GM23338 (cell line): ENCODE results near the gene CDH5.

Experiments used
- CREB1 ChIP-seq: fragments of 250-450 bp; sonication (Bioruptor Pico); IDR thresholded peaks from 2 replicates; pipeline ENCODE4 v1.5.0; 2020; ENCODE audit warnings: low read depth, mild to moderate bottlenecking, moderate library complexity
- CTCF ChIP-seq, 2 experiments: fragments of 200-600 bp in 1 of 2; sonication (generic) in 1 of 2; conservative IDR thresholded peaks; 2 replicates each; pipeline versions ENCODE4 v1.5.1 to v1.6.1; 2016 to 2017; ENCODE audit warnings: antibody characterized with exemption in 2 of 2, low read depth in 2 of 2, mild to moderate bottlenecking in 2 of 2, moderate library complexity in 1 of 2
- EZH2 ChIP-seq: fragments of 200-600 bp; sonication (generic); IDR thresholded peaks from one replicate; pipeline ENCODE4 v1.8.0; 2017; ENCODE audit warnings: antibody characterized with exemption, mild to moderate bottlenecking, low read depth; ENCODE audit not compliant: unreplicated experiment
- EZH2phosphoT487 ChIP-seq: fragments of 200-600 bp; sonication (generic); IDR thresholded peaks from one replicate; pipeline ENCODE4 v1.8.1; 2018; ENCODE audit warnings: antibody characterized with exemption; ENCODE audit not compliant: unreplicated experiment
- JUNB ChIP-seq: IDR thresholded peaks from one replicate; pipeline ENCODE4 v1.6.1; 2016; ENCODE audit warnings: antibody characterized with exemption; ENCODE audit not compliant: unreplicated experiment
- NANOG ChIP-seq: IDR thresholded peaks from 2 replicates; pipeline ENCODE4 v1.6.1; 2016; ENCODE audit warnings: antibody characterized with exemption, borderline replicate concordance
- POLR2AphosphoS5 ChIP-seq: IDR thresholded peaks from 2 replicates; pipeline ENCODE4 v1.6.1; 2016; ENCODE audit warnings: antibody characterized with exemption, low read depth
- STAT1 ChIP-seq: IDR thresholded peaks from one replicate; pipeline ENCODE4 v1.6.1; 2016; ENCODE audit warnings: antibody characterized with exemption; ENCODE audit not compliant: unreplicated experiment
- ZNF114 ChIP-seq: fragments of 250-450 bp; sonication (Bioruptor Pico); IDR thresholded peaks from 2 replicates; pipeline ENCODE4 v1.5.0; 2020; ENCODE audit warnings: mild to moderate bottlenecking, moderate library complexity
- ZNF331 ChIP-seq: fragments of 250-450 bp; sonication (Bioruptor Pico); IDR thresholded peaks from 2 replicates; pipeline ENCODE4 v1.5.0; 2020; ENCODE audit warnings: low read depth, mild to moderate bottlenecking, moderate library complexity
- ZNF462 ChIP-seq: fragments of 250-450 bp; sonication (Bioruptor Pico); IDR thresholded peaks from 2 replicates; pipeline ENCODE4 v1.5.0; 2020; ENCODE audit warnings: mild to moderate bottlenecking, moderate library complexity
- TF ChIP-seq, protein P1 (sequence below): IDR thresholded peaks from one replicate; pipeline ENCODE4 v1.6.1; 2018; ENCODE audit warnings: antibody characterized with exemption; ENCODE audit not compliant: unreplicated experiment
- TF ChIP-seq, protein P2 (sequence below): IDR thresholded peaks from 2 replicates; pipeline ENCODE4 v1.6.1; 2016; ENCODE audit warnings: antibody characterized with exemption

GRCh38 chr16:66369055-66369592 is 2.6 kb downstream of the CDH5 start:
- no peak for TF ChIP-seq CTCF (conservative IDR thresholded peaks at IDR 0.05; ENCODE audit: low read depth in 2 of 2)
- TF ChIP-seq, protein P1, sequence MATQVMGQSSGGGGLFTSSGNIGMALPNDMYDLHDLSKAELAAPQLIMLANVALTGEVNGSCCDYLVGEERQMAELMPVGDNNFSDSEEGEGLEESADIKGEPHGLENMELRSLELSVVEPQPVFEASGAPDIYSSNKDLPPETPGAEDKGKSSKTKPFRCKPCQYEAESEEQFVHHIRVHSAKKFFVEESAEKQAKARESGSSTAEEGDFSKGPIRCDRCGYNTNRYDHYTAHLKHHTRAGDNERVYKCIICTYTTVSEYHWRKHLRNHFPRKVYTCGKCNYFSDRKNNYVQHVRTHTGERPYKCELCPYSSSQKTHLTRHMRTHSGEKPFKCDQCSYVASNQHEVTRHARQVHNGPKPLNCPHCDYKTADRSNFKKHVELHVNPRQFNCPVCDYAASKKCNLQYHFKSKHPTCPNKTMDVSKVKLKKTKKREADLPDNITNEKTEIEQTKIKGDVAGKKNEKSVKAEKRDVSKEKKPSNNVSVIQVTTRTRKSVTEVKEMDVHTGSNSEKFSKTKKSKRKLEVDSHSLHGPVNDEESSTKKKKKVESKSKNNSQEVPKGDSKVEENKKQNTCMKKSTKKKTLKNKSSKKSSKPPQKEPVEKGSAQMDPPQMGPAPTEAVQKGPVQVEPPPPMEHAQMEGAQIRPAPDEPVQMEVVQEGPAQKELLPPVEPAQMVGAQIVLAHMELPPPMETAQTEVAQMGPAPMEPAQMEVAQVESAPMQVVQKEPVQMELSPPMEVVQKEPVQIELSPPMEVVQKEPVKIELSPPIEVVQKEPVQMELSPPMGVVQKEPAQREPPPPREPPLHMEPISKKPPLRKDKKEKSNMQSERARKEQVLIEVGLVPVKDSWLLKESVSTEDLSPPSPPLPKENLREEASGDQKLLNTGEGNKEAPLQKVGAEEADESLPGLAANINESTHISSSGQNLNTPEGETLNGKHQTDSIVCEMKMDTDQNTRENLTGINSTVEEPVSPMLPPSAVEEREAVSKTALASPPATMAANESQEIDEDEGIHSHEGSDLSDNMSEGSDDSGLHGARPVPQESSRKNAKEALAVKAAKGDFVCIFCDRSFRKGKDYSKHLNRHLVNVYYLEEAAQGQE = no peak
- TF ChIP-seq CREB1 (CRISPR knock-in tag) = no peak
- TF ChIP-seq EZH2phosphoT487 = no peak
- TF ChIP-seq EZH2 = no peak
- TF ChIP-seq STAT1 = no peak
- no peak for TF ChIP-seq ZNF114 (CRISPR knock-in tag)
- no peak for TF ChIP-seq POLR2AphosphoS5
- TF ChIP-seq ZNF462 (CRISPR knock-in tag) = no peak
- no peak for TF ChIP-seq JUNB
- TF ChIP-seq, protein P2, sequence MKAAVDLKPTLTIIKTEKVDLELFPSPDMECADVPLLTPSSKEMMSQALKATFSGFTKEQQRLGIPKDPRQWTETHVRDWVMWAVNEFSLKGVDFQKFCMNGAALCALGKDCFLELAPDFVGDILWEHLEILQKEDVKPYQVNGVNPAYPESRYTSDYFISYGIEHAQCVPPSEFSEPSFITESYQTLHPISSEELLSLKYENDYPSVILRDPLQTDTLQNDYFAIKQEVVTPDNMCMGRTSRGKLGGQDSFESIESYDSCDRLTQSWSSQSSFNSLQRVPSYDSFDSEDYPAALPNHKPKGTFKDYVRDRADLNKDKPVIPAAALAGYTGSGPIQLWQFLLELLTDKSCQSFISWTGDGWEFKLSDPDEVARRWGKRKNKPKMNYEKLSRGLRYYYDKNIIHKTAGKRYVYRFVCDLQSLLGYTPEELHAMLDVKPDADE = no peak
- TF ChIP-seq ZNF331 (CRISPR knock-in tag) = no peak
- no peak for TF ChIP-seq NANOG
